Spleen (tissue), 7 donors: Measurements from ENCODE around the gene SNX4.

ENCODE experiments used
- CTCF ChIP-seq, 11 experiments: fragments of 200-600 bp in 7 of 11; fragments of 450-650 bp in 4 of 11; sonication (generic) in 4 of 11; IDR thresholded peaks in 8 of 11; conservative IDR thresholded peaks in 3 of 11; 1 replicate in 7 of 11; 2 replicates in 4 of 11; pipeline versions ENCODE4 v1.4.0 to v1.8.0; 2016 to 2021; ENCODE audit warnings: antibody characterized with exemption in 11 of 11, inconsistent platforms in 4 of 11, mild to moderate bottlenecking in 1 of 11
- POLR2AphosphoS5 ChIP-seq, 3 donors: sonication (generic); formaldehyde crosslinking; IDR thresholded peaks; one replicate each; pipeline ENCODE4 v1.5.1; 2017; ENCODE audit warnings: antibody characterized with exemption in 3 of 3
- donor health status: DM: no; HTN: no; CAD: no; lungs with moderate emphysema.
- donor health status: DM: no; HTN: no; CAD: no.
- donor health status: DM: no; HTN: no; CAD: no.

DNA sequence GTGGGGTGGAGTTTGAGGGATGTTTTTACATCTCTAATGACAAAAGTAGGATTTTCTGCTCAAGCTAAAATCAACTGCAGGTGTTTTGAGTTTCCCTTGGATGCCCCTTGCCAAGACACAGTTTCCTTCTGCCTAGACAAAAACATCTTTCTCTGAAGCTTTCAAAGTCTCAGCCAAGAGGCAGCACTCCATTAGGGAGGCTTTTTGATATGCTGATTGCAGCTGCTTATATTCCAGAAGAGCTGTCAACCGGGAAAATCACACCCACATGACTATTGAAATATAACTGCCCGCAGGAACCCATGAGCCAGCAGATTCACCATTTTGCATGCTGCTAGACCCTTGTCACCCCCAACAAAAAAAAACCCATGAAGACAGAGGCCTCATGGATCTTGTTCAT is 117.4 kb downstream of the SNX4 start:
- TF ChIP-seq POLR2AphosphoS5 (IDR thresholded peaks at IDR 0.05): no peak
- TF ChIP-seq CTCF (IDR thresholded peaks at IDR 0.05 in 8 of 11, conservative IDR thresholded peaks at IDR 0.05 in 3 of 11): no peak
